Gastrocnemius medialis (tissue), 4 donors: Measurements from ENCODE around the gene CPXM1.

Experiments used
- CTCF ChIP-seq, 5 experiments: fragments of 450-650 bp in 3 of 5; fragments of 200-600 bp in 2 of 5; sonication (generic) in 2 of 5; IDR thresholded peaks in 4 of 5; conservative IDR thresholded peaks in 1 of 5; 1 replicate in 4 of 5; 2 replicates in 1 of 5; pipeline ENCODE4 v1.5.1; 2016 to 2019; ENCODE audit warnings: antibody characterized with exemption in 5 of 5, mild to moderate bottlenecking in 3 of 5, moderate library complexity in 3 of 5
- POLR2A ChIP-seq, 2 donors: fragments of 450-650 bp; IDR thresholded peaks; one replicate each; pipeline ENCODE4 v1.6.1; 2017; ENCODE audit warnings: antibody characterized with exemption in 2 of 2, mild to moderate bottlenecking in 2 of 2, moderate library complexity in 2 of 2

- TF ChIP-seq CTCF (IDR thresholded peaks at IDR 0.05 in 4 of 5, conservative IDR thresholded peaks at IDR 0.05 in 1 of 5), result no peak
- no peak for TF ChIP-seq POLR2A (IDR thresholded peaks at IDR 0.05)
Observed at GRCh38 chr20:2817341-2817726, 16.9 kb upstream of the CPXM1 start.
